ENCODE results near the gene CCL14. TPM values are rescaled to one million over a fixed set of nuclear protein-coding genes. Genes with fewer than 3 reads are reported as not detected.

Gene CCL14
- total RNA-seq, 4 donors from 2014 or later = 5.7 to 22.9 (median 17.3) TPM

Other genes starting within 250 kb of the CCL14 start
- gene GAS2L2, start 233.5 kb downstream of the CCL14 start, total RNA-seq = under 1 TPM in 2 of 4 donors, not detected in 2; 0.24 to 0.49 TPM
- not detected for gene C17orf50, start 225.8 kb downstream of the CCL14 start, total RNA-seq
- gene MMP28, start 191.1 kb downstream of the CCL14 start, total RNA-seq = 100 to 1,000 TPM in 2 of 4 donors, 10 to 100 TPM in 2; 76.4 to 109 (median 91.0) TPM
- gene TAF15, start 177.2 kb downstream of the CCL14 start, total RNA-seq = 100 to 1,000 TPM in 1 of 4 donors, 10 to 100 TPM in 3; 52.0 to 149 (median 58.8) TPM
- not detected for gene HEATR9, start 117.8 kb downstream of the CCL14 start, total RNA-seq
- 1 to 10 TPM in 2 of 4 donors, under 1 TPM in 1, not detected in 1; 0.79 to 2.3 (median 1.4) TPM for gene CCL5, start 106.4 kb downstream of the CCL14 start, total RNA-seq
- gene RDM1, start 56.0 kb downstream of the CCL14 start, total RNA-seq = not detected
- gene LYZL6, start 43.0 kb downstream of the CCL14 start, total RNA-seq = not detected
- not detected for gene CCL16, start 5.2 kb downstream of the CCL14 start, total RNA-seq
- not detected for gene CCL15, start 14.8 kb upstream of the CCL14 start, total RNA-seq
- gene CCL23, start 31.2 kb upstream of the CCL14 start, total RNA-seq = 10 to 100 TPM in 1 of 4 donors, not detected in 3; 11.5 TPM
- gene CCL18, start 77.5 kb upstream of the CCL14 start, total RNA-seq = 1 to 10 TPM in 1 of 4 donors, not detected in 3; 1.5 TPM
- under 1 TPM in 1 of 4 donors, not detected in 3; 0.79 TPM for gene CCL3, start 103.4 kb upstream of the CCL14 start, total RNA-seq
- gene CCL4, start 117.1 kb upstream of the CCL14 start, total RNA-seq = under 1 TPM in 1 of 4 donors, not detected in 3; 0.97 TPM
- gene TBC1D3B, start 189.9 kb upstream of the CCL14 start, total RNA-seq = 10 to 100 TPM in 2 of 4 donors, 1 to 10 TPM in 2; 6.1 to 28.3 (median 12.8) TPM
- gene CCL3L1, start 210.0 kb upstream of the CCL14 start, total RNA-seq = not detected
- 1 to 10 TPM in 1 of 4 donors, not detected in 3; 1.5 TPM for gene CCL4L2, start 224.3 kb upstream of the CCL14 start, total RNA-seq